GM12865 (cell line): ENCODE measurements around the gene RGL4.

Source experiments
- DNase-seq: peaks from one replicate; pipeline ENCODE4 v3.0.0; 2010; ENCODE audit warnings: low read depth
- H3K4me3 ChIP-seq: 2 replicates; pipeline ENCODE4 v1.5.1; 2011; ENCODE audit warnings: mild to moderate bottlenecking, low read depth, low read length, control low read depth
- TF ChIP-seq, protein P1 (sequence below): IDR thresholded peaks from 2 replicates; pipeline ENCODE4 v1.5.1; 2011; ENCODE audit warnings: low read length, control low read depth, low read depth, inconsistent platforms; ENCODE audit not compliant: insufficient read depth; ENCODE audit errors: missing control alignments

Gene RGL4

DNA sequence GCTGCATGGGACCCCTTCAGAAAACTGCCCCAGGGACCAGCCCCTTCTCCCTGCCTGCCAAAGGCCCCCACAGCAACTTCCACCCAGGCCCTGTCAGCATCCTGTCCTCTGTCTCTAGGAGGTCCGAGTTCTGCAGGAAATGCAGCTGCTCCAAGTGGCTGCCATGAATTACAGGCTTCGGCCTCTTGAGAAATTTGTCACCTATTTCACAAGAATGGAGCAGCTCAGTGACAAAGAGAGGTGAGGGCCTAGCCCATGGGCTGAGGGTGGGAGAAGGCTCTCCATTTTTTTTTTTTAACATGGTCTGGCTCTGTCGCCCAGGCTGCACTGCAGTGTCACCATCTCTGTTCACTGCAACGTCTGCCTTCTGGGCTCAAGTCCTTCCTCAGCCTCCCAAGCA, 7.3 kb downstream of the RGL4 start:
- no peak for DNase-seq
- TF ChIP-seq, protein P1, sequence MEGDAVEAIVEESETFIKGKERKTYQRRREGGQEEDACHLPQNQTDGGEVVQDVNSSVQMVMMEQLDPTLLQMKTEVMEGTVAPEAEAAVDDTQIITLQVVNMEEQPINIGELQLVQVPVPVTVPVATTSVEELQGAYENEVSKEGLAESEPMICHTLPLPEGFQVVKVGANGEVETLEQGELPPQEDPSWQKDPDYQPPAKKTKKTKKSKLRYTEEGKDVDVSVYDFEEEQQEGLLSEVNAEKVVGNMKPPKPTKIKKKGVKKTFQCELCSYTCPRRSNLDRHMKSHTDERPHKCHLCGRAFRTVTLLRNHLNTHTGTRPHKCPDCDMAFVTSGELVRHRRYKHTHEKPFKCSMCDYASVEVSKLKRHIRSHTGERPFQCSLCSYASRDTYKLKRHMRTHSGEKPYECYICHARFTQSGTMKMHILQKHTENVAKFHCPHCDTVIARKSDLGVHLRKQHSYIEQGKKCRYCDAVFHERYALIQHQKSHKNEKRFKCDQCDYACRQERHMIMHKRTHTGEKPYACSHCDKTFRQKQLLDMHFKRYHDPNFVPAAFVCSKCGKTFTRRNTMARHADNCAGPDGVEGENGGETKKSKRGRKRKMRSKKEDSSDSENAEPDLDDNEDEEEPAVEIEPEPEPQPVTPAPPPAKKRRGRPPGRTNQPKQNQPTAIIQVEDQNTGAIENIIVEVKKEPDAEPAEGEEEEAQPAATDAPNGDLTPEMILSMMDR, result no peak
- H3K4me3 ChIP-seq, result no peak overlapping the region

DNA sequence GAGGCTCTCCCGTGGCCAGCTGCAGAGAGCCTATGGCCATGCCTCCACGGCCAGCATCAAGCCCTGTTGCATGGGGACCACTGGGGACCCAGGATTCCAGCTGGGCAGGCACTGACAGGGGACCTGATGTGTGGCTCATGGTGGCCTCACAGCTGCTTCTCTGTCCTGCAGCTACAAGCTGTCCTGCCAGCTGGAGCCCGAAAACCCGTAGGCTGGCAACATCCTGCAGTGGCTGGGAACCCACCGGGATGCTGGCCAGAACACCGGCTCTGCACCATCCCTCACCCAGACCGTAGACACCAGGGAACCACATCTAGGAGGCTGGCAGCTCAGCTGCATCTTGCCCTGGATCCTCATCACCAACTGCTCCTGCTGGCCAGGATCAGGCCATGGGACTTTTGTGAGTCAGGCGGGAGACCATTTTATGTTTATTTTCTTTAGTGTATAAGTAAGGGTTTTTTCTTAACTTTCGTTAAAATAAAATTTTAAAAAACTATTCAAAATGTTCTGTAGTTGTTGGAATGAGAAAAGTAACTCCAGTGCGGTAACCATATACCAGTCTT, 7.9 kb downstream of the RGL4 start:
- DNase-seq, result no peak
- TF ChIP-seq, protein P1, result no peak
- no peak overlapping the region for H3K4me3 ChIP-seq

DNA sequence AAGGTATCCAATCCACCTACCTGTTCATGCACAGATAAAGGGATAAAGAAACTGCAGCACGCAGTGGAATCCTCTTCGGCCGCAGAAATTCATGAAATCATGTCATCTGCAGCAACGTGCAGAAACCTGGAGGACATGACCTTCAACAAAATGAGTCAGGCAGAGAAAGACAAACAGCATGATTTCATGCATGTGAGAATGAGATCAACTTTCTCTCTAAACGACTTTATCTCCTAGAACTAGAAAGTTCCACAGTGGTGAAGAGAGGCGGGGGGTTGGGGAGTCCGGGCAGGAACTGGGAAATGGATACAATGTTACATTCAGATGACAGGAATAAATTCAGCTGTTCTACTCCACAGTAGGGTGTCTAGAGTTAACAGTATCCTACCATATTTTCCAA, 9.9 kb downstream of the RGL4 start:
- DNase-seq, result no peak
- H3K4me3 ChIP-seq, result no peak overlapping the region
- TF ChIP-seq, protein P1, result no peak

DNA sequence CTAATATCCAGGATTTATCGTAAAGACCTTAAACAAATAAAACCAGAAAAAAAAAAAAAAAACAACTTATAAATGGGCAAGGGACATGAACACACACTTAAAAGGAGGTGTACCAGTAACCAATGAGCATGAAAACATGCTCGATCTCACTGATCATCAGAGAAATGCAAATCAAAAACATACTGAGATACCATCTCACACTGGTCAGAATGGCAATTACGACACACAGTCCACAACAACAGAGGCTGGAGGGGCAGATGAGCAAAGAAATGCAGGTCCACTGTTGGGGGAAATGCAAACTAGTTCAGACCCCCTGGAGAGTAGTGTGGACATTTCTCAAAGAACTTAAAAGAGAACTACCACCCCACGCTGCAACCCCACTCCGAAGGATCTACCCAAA, 13.2 kb downstream of the RGL4 start:
- no peak for DNase-seq
- TF ChIP-seq, protein P1, result no peak
- no peak overlapping the region for H3K4me3 ChIP-seq

DNA sequence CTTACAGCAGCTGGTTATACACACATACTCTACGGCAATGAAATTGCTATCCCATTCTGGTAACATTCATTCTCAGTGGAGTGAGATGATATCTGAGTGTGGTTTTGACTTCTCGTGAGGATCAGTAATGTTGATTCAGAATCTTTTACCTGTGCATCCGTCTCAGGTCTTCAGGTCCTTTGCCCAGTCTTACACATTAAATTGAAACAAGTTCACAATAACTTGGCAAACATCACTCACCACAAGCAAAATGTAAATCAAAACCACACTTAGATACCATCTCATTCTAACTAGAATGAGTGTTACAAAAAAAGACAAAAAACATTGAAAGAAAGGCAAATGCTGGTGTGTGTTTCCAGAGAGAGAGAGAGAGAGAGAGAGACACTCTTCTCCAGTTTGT, 14.0 kb downstream of the RGL4 start:
- TF ChIP-seq, protein P1, result no peak
- no peak for DNase-seq
- H3K4me3 ChIP-seq, result no peak overlapping the region

DNA sequence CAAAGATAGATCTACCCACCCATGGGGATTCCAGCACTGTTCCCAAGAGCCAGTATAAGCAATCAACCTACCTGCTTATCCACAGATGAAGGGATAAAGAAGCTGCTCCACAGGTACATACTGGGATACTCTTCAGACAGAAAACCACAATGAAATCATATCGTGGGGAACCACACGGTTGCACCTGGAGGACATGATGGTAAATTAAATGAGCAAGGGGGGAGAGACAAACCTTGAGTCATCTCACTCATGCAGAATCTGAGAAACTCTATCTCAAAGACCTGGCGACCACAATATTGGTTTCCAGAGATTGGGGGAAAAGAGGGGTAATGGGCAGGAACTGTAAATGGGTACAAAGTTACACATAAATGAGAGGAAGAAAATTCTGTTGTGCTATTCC, 14.5 kb downstream of the RGL4 start:
- DNase-seq, result no peak
- no peak overlapping the region for H3K4me3 ChIP-seq
- TF ChIP-seq, protein P1, result no peak

DNA sequence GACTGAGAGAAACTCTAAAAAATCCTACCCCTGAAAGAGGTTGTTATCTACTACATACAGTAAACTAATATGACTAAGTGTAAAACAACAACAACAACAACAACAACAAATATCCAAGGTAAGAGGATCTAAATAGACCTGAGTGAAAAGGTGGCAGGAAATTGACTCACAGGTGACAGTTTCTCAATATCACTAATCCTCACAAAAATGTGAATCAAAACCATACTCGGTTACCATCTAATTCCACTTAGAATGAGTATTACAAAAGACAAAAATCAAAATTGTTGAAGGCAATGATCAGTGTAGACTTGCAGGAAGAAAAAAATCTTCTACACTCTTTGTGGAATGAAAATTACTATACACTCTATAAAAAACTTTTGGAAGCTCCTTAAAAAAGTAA, 17.5 kb downstream of the RGL4 start:
- H3K4me3 ChIP-seq, result no peak overlapping the region
- DNase-seq, result peak; percentile 24
- TF ChIP-seq, protein P1, result no peak
